PFSK-1 (cell line): ENCODE measurements around the gene KNOP1.

Experiments used
- FOXP2 ChIP-seq: optimal IDR thresholded peaks from 2 replicates; pipeline ENCODE3; 2011; ENCODE audit warnings: borderline replicate concordance, control low read depth, inconsistent platforms; ENCODE audit not compliant: insufficient read depth; ENCODE audit errors: extremely low read length, extremely low read depth
- POLR2AphosphoS5 ChIP-seq: IDR thresholded peaks from 2 replicates; pipeline ENCODE4 v1.6.1; 2012; ENCODE audit warnings: low read depth, mild to moderate bottlenecking, control low read depth, low read length, moderate library complexity
- REST ChIP-seq, 2 experiments: IDR thresholded peaks; 2 replicates each; pipeline versions ENCODE4 v1.6.1 to v1.8.0; 2011 to 2012; ENCODE audit warnings: low read depth in 2 of 2, low read length in 2 of 2, control low read depth in 1 of 2, inconsistent platforms in 1 of 2, mild to moderate bottlenecking in 1 of 2, moderate library complexity in 1 of 2; ENCODE audit not compliant: insufficient read depth in 1 of 2
- SIN3A ChIP-seq: IDR thresholded peaks from 2 replicates; pipeline ENCODE4 v1.6.1; 2012; ENCODE audit warnings: mild to moderate bottlenecking, low read length, moderate library complexity, borderline replicate concordance; ENCODE audit not compliant: insufficient read depth
- TAF1 ChIP-seq: IDR thresholded peaks from 2 replicates; pipeline ENCODE4 v1.6.1; 2012; ENCODE audit warnings: low read length, control low read depth, borderline replicate concordance; ENCODE audit not compliant: insufficient read depth

KNOP1 gene

GRCh38 chr16:19722269-19722952 lies 4.4 kb upstream of the KNOP1 start:
- TF ChIP-seq FOXP2, result no peak
- no peak for TF ChIP-seq REST (IDR thresholded peaks at IDR 0.05; ENCODE audit: insufficient read depth in 1 of 2, low read depth in 2 of 2, low read length in 2 of 2)
- TF ChIP-seq SIN3A, result no peak
- TF ChIP-seq POLR2AphosphoS5, result no peak
- no peak for TF ChIP-seq TAF1

- TF ChIP-seq SIN3A (no peak), TAF1 (no peak), POLR2AphosphoS5 (no peak), FOXP2 (no peak), REST (IDR thresholded peaks at IDR 0.05; ENCODE audit: insufficient read depth in 1 of 2, low read depth in 2 of 2, low read length in 2 of 2) (no peak)
Observed at GRCh38 chr16:19718624-19718965, 568 bp upstream of the KNOP1 start.

- TF ChIP-seq REST (IDR thresholded peaks at IDR 0.05; ENCODE audit: insufficient read depth in 1 of 2, low read depth in 2 of 2, low read length in 2 of 2) (no peak), POLR2AphosphoS5 (no peak; the same call in 1 of the 2 replicates), SIN3A (no peak), TAF1 (no peak), FOXP2 (no peak)
Observed at GRCh38 chr16:19717314-19717713, 713 bp downstream of the KNOP1 start.

- TF ChIP-seq FOXP2, result no peak
- TF ChIP-seq POLR2AphosphoS5, result no peak
- TF ChIP-seq TAF1, result no peak
- TF ChIP-seq SIN3A, result no peak
- no peak for TF ChIP-seq REST (IDR thresholded peaks at IDR 0.05; ENCODE audit: insufficient read depth in 1 of 2, low read depth in 2 of 2, low read length in 2 of 2)
Observed at GRCh38 chr16:19716183-19716582, 1.8 kb downstream of the KNOP1 start.
